ENCODE data around the gene PKNOX2.

GRCh38 chr11:125229916-125230315 lies 65.4 kb downstream of the PKNOX2 start:
- TF ChIP-seq CTCF (IDR thresholded peaks at IDR 0.05) (no peak), POLR2A (IDR thresholded peaks at IDR 0.05) (no peak), POLR2AphosphoS5 (IDR thresholded peaks at IDR 0.05) (no peak), EP300 (IDR thresholded peaks at IDR 0.05) (no peak)

Data from gastroesophageal sphincter (tissue), 3 donors.